ENCODE results near the gene ZP3.
"Not testable (repeated sequence)": the region's sequence is repeated elsewhere in the genome, so short reads cannot be mapped to it uniquely, and the experiment has no call there.

The ZP3 gene

GRCh38 chr7:76392531-76393115, 32.1 kb upstream of the ZP3 start:
- Histone ChIP-seq H3K4me1 (ENCODE audit: control insufficient read depth, insufficient read depth, low read length) (peaks cover 6% of the 10 kb centered on the region; the same call in 1 of the 2 replicates), H3K36me3 (ENCODE audit: control insufficient read depth, insufficient read depth, low read length) (no peaks in the 10 kb centered on the region), H3K27ac (ENCODE audit: low read length) (no peak overlapping the region)

GRCh38 chr7:76393116-76394031, 31.4 kb upstream of the ZP3 start:
- Histone ChIP-seq H3K36me3 (ENCODE audit: control insufficient read depth, insufficient read depth, low read length) (no peaks in the 10 kb centered on the region), H3K9me3 (ENCODE audit: control insufficient read depth, insufficient read depth, low read length) (no peaks in the 10 kb centered on the region), H3K27ac (ENCODE audit: low read length) (no peak overlapping the region), H3K4me3 (ENCODE audit: low read length) (peak overlapping the region; percentile 42; the same call in 1 of the 2 replicates), H3K4me1 (ENCODE audit: control insufficient read depth, insufficient read depth, low read length) (peaks cover 9% of the 10 kb centered on the region; the same call in 1 of the 2 replicates), H3K27me3 (ENCODE audit: control insufficient read depth, insufficient read depth, low read length) (no peaks in the 10 kb centered on the region)
- WGBS (ENCODE audit: insufficient coverage, insufficient read length), result no CpG with 5 or more reads among the region's 99 CpGs
- peak; percentile 83 for DNase-seq (ENCODE audit: low read depth, low spot score)

More at GRCh38 chr7:76392531-76393115, 32.1 kb upstream of the ZP3 start:
- Histone ChIP-seq H3K9me3 (ENCODE audit: control insufficient read depth, insufficient read depth, low read length) (no peaks in the 10 kb centered on the region), H3K27me3 (ENCODE audit: control insufficient read depth, insufficient read depth, low read length) (no peaks in the 10 kb centered on the region), H3K4me3 (ENCODE audit: low read length) (no peak overlapping the region)
- DNase-seq (ENCODE audit: low read depth, low spot score), result no peak
- no CpG with 5 or more reads among the region's 12 CpGs for WGBS (ENCODE audit: insufficient coverage, insufficient read length)

- Histone ChIP-seq H3K27me3 (ENCODE audit: control insufficient read depth, insufficient read depth, low read length) (no peaks in the 10 kb centered on the region), H3K4me1 (ENCODE audit: control insufficient read depth, insufficient read depth, low read length) (peaks cover 9% of the 10 kb centered on the region; the same call in 1 of the 2 replicates), H3K9me3 (ENCODE audit: control insufficient read depth, insufficient read depth, low read length) (no peaks in the 10 kb centered on the region), H3K36me3 (ENCODE audit: control insufficient read depth, insufficient read depth, low read length) (no peaks in the 10 kb centered on the region), H3K27ac (ENCODE audit: low read length) (no peak overlapping the region), H3K4me3 (ENCODE audit: low read length) (no peak overlapping the region)
- no CpG with 5 or more reads among the region's 9 CpGs for WGBS (ENCODE audit: insufficient coverage, insufficient read length)
- no peak for DNase-seq (ENCODE audit: low read depth, low spot score)
These were observed 29.8 kb upstream of the ZP3 start for GRCh38 chr7:76394957-76395356.

GRCh38 chr7:76395605-76395964, 29.2 kb upstream of the ZP3 start:
- H3K36me3 ChIP-seq (ENCODE audit: control insufficient read depth, insufficient read depth, low read length); H3K9me3 ChIP-seq (ENCODE audit: control insufficient read depth, insufficient read depth, low read length); H3K27ac ChIP-seq (ENCODE audit: low read length); H3K4me1 ChIP-seq (ENCODE audit: control insufficient read depth, insufficient read depth, low read length); DNase-seq (ENCODE audit: low read depth, low spot score); H3K4me3 ChIP-seq (ENCODE audit: low read length); H3K27me3 ChIP-seq (ENCODE audit: control insufficient read depth, insufficient read depth, low read length): not testable (repeated sequence)
- WGBS (ENCODE audit: insufficient coverage, insufficient read length), result no CpG with 5 or more reads among the region's 11 CpGs

- Histone ChIP-seq H3K27me3 (ENCODE audit: control insufficient read depth, insufficient read depth, low read length) (no peaks in the 10 kb centered on the region), H3K9me3 (ENCODE audit: control insufficient read depth, insufficient read depth, low read length) (no peaks in the 10 kb centered on the region), H3K27ac (ENCODE audit: low read length) (no peak overlapping the region), H3K4me3 (ENCODE audit: low read length) (no peak overlapping the region), H3K4me1 (ENCODE audit: control insufficient read depth, insufficient read depth, low read length) (peaks cover 9% of the 10 kb centered on the region; the same call in 1 of the 2 replicates), H3K36me3 (ENCODE audit: control insufficient read depth, insufficient read depth, low read length) (no peaks in the 10 kb centered on the region)
- DNase-seq (ENCODE audit: low read depth, low spot score), result peak; percentile 60
- WGBS (ENCODE audit: insufficient coverage, insufficient read length), result no CpG with 5 or more reads among the region's 13 CpGs
These were observed 28.6 kb upstream of the ZP3 start for GRCh38 chr7:76395965-76396726.

- no peak overlapping the region for H3K27ac ChIP-seq (ENCODE audit: low read length)
- H3K4me3 ChIP-seq (ENCODE audit: low read length), result no peak overlapping the region
- H3K9me3 ChIP-seq (ENCODE audit: control insufficient read depth, insufficient read depth, low read length), result no peaks in the 10 kb centered on the region
- H3K4me1 ChIP-seq (ENCODE audit: control insufficient read depth, insufficient read depth, low read length), result peaks cover 9% of the 10 kb centered on the region; the same call in 1 of the 2 replicates
- no peak for DNase-seq (ENCODE audit: low read depth, low spot score)
- WGBS (ENCODE audit: insufficient coverage, insufficient read length), result no CpG with 5 or more reads among the region's 8 CpGs
- no peaks in the 10 kb centered on the region for H3K36me3 ChIP-seq (ENCODE audit: control insufficient read depth, insufficient read depth, low read length)
- H3K27me3 ChIP-seq (ENCODE audit: control insufficient read depth, insufficient read depth, low read length), result no peaks in the 10 kb centered on the region
These were observed 27.9 kb upstream of the ZP3 start for GRCh38 chr7:76396864-76397263.

- Histone ChIP-seq H3K4me1 (ENCODE audit: control insufficient read depth, insufficient read depth, low read length) (peaks cover 9% of the 10 kb centered on the region; the same call in 1 of the 2 replicates), H3K4me3 (ENCODE audit: low read length) (no peak overlapping the region), H3K9me3 (ENCODE audit: control insufficient read depth, insufficient read depth, low read length) (no peaks in the 10 kb centered on the region), H3K36me3 (ENCODE audit: control insufficient read depth, insufficient read depth, low read length) (no peaks in the 10 kb centered on the region), H3K27ac (ENCODE audit: low read length) (no peak overlapping the region), H3K27me3 (ENCODE audit: control insufficient read depth, insufficient read depth, low read length) (no peaks in the 10 kb centered on the region)
- no CpG with 5 or more reads among the region's 45 CpGs for WGBS (ENCODE audit: insufficient coverage, insufficient read length)
- no peak for DNase-seq (ENCODE audit: low read depth, low spot score)
These were observed 27.2 kb upstream of the ZP3 start for GRCh38 chr7:76397409-76398183.

- no peaks in the 10 kb centered on the region for H3K27me3 ChIP-seq (ENCODE audit: control insufficient read depth, insufficient read depth, low read length)
- H3K27ac ChIP-seq (ENCODE audit: low read length), result no peak overlapping the region
- no CpG with 5 or more reads among the region's 23 CpGs for WGBS (ENCODE audit: insufficient coverage, insufficient read length)
- H3K9me3 ChIP-seq (ENCODE audit: control insufficient read depth, insufficient read depth, low read length), result no peaks in the 10 kb centered on the region
- H3K4me3 ChIP-seq (ENCODE audit: low read length), result no peak overlapping the region
- no peaks in the 10 kb centered on the region for H3K36me3 ChIP-seq (ENCODE audit: control insufficient read depth, insufficient read depth, low read length)
- H3K4me1 ChIP-seq (ENCODE audit: control insufficient read depth, insufficient read depth, low read length), result peaks cover 7% of the 10 kb centered on the region; the same call in 1 of the 2 replicates
- DNase-seq (ENCODE audit: low read depth, low spot score), result no peak
These were observed 24.5 kb upstream of the ZP3 start for GRCh38 chr7:76400248-76400647.

GRCh38 chr7:76403097-76403496, 21.7 kb upstream of the ZP3 start:
- not testable (repeated sequence) for H3K36me3 ChIP-seq (ENCODE audit: control insufficient read depth, insufficient read depth, low read length); H3K4me3 ChIP-seq (ENCODE audit: low read length); H3K4me1 ChIP-seq (ENCODE audit: control insufficient read depth, insufficient read depth, low read length); H3K27me3 ChIP-seq (ENCODE audit: control insufficient read depth, insufficient read depth, low read length); DNase-seq (ENCODE audit: low read depth, low spot score); H3K9me3 ChIP-seq (ENCODE audit: control insufficient read depth, insufficient read depth, low read length); H3K27ac ChIP-seq (ENCODE audit: low read length)
- WGBS (ENCODE audit: insufficient coverage, insufficient read length), result no CpG with 5 or more reads among the region's 8 CpGs
